Esophagus squamous epithelium (tissue), 5 donors: ENCODE data around the gene C16orf92. TPM values are rescaled to one million over a fixed set of nuclear protein-coding genes. Genes with fewer than 3 reads are reported as not detected.

Experiments used
- DNase-seq: peaks from one replicate; lab custom pipeline; 2025; lab: John Stamatoyannopoulos, UW
- H3K27ac ChIP-seq, 4 donors: fragments of 200-600 bp; sonication (generic); one replicate each; pipeline ENCODE4 v1.5.1; 2016 to 2019; ENCODE audit warnings: mild to moderate bottlenecking in 1 of 4
- H3K27me3 ChIP-seq, 4 donors: fragments of 200-600 bp; sonication (generic); 1 replicate in 3 of 4; 2 replicates in 1 of 4; pipeline versions ENCODE4 v1.5.1 to v1.6.0; 2017 to 2021; ENCODE audit warnings: antibody characterized with exemption in 1 of 4
- H3K36me3 ChIP-seq, 3 donors: fragments of 200-600 bp; sonication (generic); one replicate each; pipeline ENCODE4 v1.5.1; 2016 to 2019
- H3K4me1 ChIP-seq, 3 donors: fragments of 200-600 bp; sonication (generic); one replicate each; pipeline ENCODE4 v1.5.1; 2017 to 2019
- H3K4me3 ChIP-seq, 4 donors: fragments of 200-600 bp; sonication (generic); 1 replicate in 3 of 4; 2 replicates in 1 of 4; pipeline ENCODE4 v1.5.1; 2016 to 2019; ENCODE audit warnings: mild to moderate bottlenecking in 2 of 4, moderate library complexity in 1 of 4
- H3K9me3 ChIP-seq, 3 donors: fragments of 200-600 bp; sonication (generic); one replicate each; pipeline ENCODE4 v1.5.1; 2016 to 2019
- CTCF ChIP-seq, 6 experiments: fragments of 450-650 bp in 4 of 6; fragments of 200-600 bp in 2 of 6; sonication (generic) in 2 of 6; IDR thresholded peaks; one replicate each; pipeline ENCODE4 v1.5.1; 2016 to 2019; ENCODE audit warnings: antibody characterized with exemption in 6 of 6, mild to moderate bottlenecking in 4 of 6, moderate library complexity in 4 of 6
- POLR2A ChIP-seq, 4 donors: fragments of 450-650 bp; IDR thresholded peaks; one replicate each; pipeline ENCODE4 v1.6.1; 2017; ENCODE audit warnings: antibody characterized with exemption in 4 of 4, mild to moderate bottlenecking in 4 of 4, moderate library complexity in 3 of 4
- WGBS, 2 donors: methylation state at CpG; one replicate each; pipeline ENCODE4 v1.1.5; 2018; 5-methylcytosine and 5-hydroxymethylcytosine counted together
- intact Hi-C: fragments of 100-400 bp; cut with DNase I; formaldehyde crosslinking; loops from one replicate; pipeline ENCODE4 v1.15.0; 2022
- total RNA-seq, 4 donors: library from RNA; depleted of rRNA; stranded (reverse); fragments of >200 nt; gene quantifications; one replicate each; pipeline ENCODE4 v1.1.0, GENCODE V29; 2016
- donor health status: DM: yes; HTN: yes; CAD: no.

Gene C16orf92
- total RNA-seq, 4 donors from 2014 or later = not detected

GRCh38 chr16:30028438-30029076 is 5.6 kb downstream of the C16orf92 start:
- no peaks in the 10 kb centered on the region for H3K36me3 ChIP-seq
- 0 to 15% methylated on average over 6 to 14 of the region's 18 CpGs for WGBS, 2 donors
- no peak overlapping the region for H3K27ac ChIP-seq
- no peak for DNase-seq
- H3K4me1 ChIP-seq = peaks cover 6 to 14% (median 11%) of the 10 kb centered on the region in 3 donors
- TF ChIP-seq POLR2A (IDR thresholded peaks at IDR 0.05) (no peak), CTCF (IDR thresholded peaks at IDR 0.05) (no peak)
- peaks cover 0 to 98% (median 17%) of the 10 kb centered on the region in 4 donors for H3K27me3 ChIP-seq
- H3K4me3 ChIP-seq = no peak overlapping the region
- H3K9me3 ChIP-seq = no peaks in the 10 kb centered on the region
- intact Hi-C loops = loop anchor here (5.0 kb wide), 1 partner anchor 331 kb away; no protein-coding TSS in a partner anchor

- no peak overlapping the region for H3K27ac ChIP-seq
- no peak overlapping the region for H3K4me3 ChIP-seq
- TF ChIP-seq CTCF (IDR thresholded peaks at IDR 0.05) = no peak
- no peak for TF ChIP-seq POLR2A (IDR thresholded peaks at IDR 0.05)
- DNase-seq = no peak
- no peaks in the 10 kb centered on the region for H3K9me3 ChIP-seq
- 14 to 25% methylated on average over 10 to 14 of the region's 23 CpGs for whole genome bisulfite sequencing, 2 donors
- no peaks in the 10 kb centered on the region for H3K36me3 ChIP-seq
- peaks cover 0 to 99% (median 17%) of the 10 kb centered on the region in 4 donors for H3K27me3 ChIP-seq
- peaks cover 6 to 14% (median 11%) of the 10 kb centered on the region in 3 donors for H3K4me1 ChIP-seq
- intact Hi-C loops = no loop called here
These were observed 7.2 kb downstream of the C16orf92 start for GRCh38 chr16:30030011-30030685.

- no peaks in the 10 kb centered on the region for H3K36me3 ChIP-seq
- DNase-seq = no peak
- no peaks in the 10 kb centered on the region for H3K9me3 ChIP-seq
- TF ChIP-seq POLR2A (IDR thresholded peaks at IDR 0.05) (no peak), CTCF (IDR thresholded peaks at IDR 0.05) (no peak)
- intact Hi-C loops = no loop called here
- peak within 1 kb of the TSS in 1 of 4 donors; percentile 37 for H3K4me3 ChIP-seq
- peaks cover 0 to 99% (median 17%) of the 10 kb centered on the region in 4 donors for H3K27me3 ChIP-seq
- peaks cover 6 to 14% (median 11%) of the 10 kb centered on the region in 3 donors for H3K4me1 ChIP-seq
- no peak within 1 kb of the TSS for H3K27ac ChIP-seq
- WGBS, 2 donors = 0 to 2% methylated on average over 7 to 18 of the region's 27 CpGs
These were observed 7.9 kb downstream of the C16orf92 start, which contains the start of gene TLCD3B for GRCh38 chr16:30030841-30031413. Gene TLCD3B (minus strand): TSS chr16:30031271. CDS start chr16:30030527, 744 bp downstream.

GRCh38 chr16:30031477-30031918 is 8.5 kb downstream of the C16orf92 start:
- TF ChIP-seq POLR2A (IDR thresholded peaks at IDR 0.05) (no peak), CTCF (IDR thresholded peaks at IDR 0.05) (no peak)
- Histone ChIP-seq H3K27ac (no peak overlapping the region), H3K27me3 (peaks cover 0 to 99% (median 17%) of the 10 kb centered on the region in 4 donors), H3K9me3 (no peaks in the 10 kb centered on the region), H3K4me3 (no peak overlapping the region), H3K4me1 (peaks cover 6 to 14% (median 11%) of the 10 kb centered on the region in 3 donors), H3K36me3 (no peaks in the 10 kb centered on the region)
- no peak for DNase-seq
- intact Hi-C loops = no loop called here
- 21% methylated on average over 8 of the region's 11 CpGs; no CpG with 5 or more reads in 1 of the 2 donors for WGBS, 2 donors
